K562 (cell line): ENCODE measurements around the gene THAP12. TPM values are rescaled to one million over a fixed set of nuclear protein-coding genes. Genes with fewer than 3 reads are reported as not detected.

Experiments
- ATAC-seq: fragments of 200-7000 bp; cut with Tn5 transposase; 3 replicates; pipeline ENCODE4 v1.9.1; 2020; ENCODE audit warnings: moderate library complexity
- BruUV-seq: library from RNA; stranded (reverse); fragments of 400-500 nt; replicated peaks from 2 replicates; lab custom pipeline; 2021; lab: Mats Ljungman, UMichigan
- CTCF ChIA-PET: fragments of 300-600 bp; formaldehyde crosslinking; extraction: SDS; loops from one replicate; lab custom pipeline; 2021; ENCODE audit warnings: low intra/inter-chr PET ratio; lab: Yijun Ruan, JAX
- POLR2A ChIA-PET: fragments of 300-600, 350-650 bp; sonication (Branson Sonifier 250); formaldehyde crosslinking; extraction: SDS; loops from one replicate; lab custom pipeline; 2021; ENCODE audit warnings: antibody characterized with exemption, inconsistent platforms; lab: Yijun Ruan, JAX
- DNase-seq, 4 experiments: peaks; one replicate each; pipeline versions ENCODE4 v3.0.0 to v3.0.0-alpha.2; 2011 to 2018; ENCODE audit warnings: low spot score in 3 of 4, mixed read lengths in 3 of 4; ENCODE audit errors: extremely low read depth in 1 of 4
- FAIRE-seq: peaks from 2 replicates; lab custom pipeline; 2011; peaks lifted over from hg19 to GRCh38; lab: Jason Lieb, UNC
- H2AFZ ChIP-seq: 2 replicates; pipeline ENCODE4 v1.6.0; 2011; ENCODE audit warnings: low read depth, low read length, control low read depth, inconsistent platforms
- H3K27ac ChIP-seq: fragments of 200-600 bp; 3 replicates; pipeline ENCODE4 v1.8.0; 2011; ENCODE audit warnings: low read depth, mild to moderate bottlenecking, control low read depth, inconsistent platforms, low read length, moderate library complexity, mixed read lengths; ENCODE audit errors: extremely low read depth
- H3K27me3 ChIP-seq, 2 experiments: fragments of 300-600 bp in 1 of 2; 2 replicates in 1 of 2; 3 replicates in 1 of 2; pipeline versions ENCODE4 v1.6.0 to v1.8.0; 2011; ENCODE audit warnings: inconsistent platforms in 2 of 2, low read length in 2 of 2, mild to moderate bottlenecking in 1 of 2, mixed read lengths in 1 of 2, moderate library complexity in 1 of 2; ENCODE audit not compliant: control insufficient read depth in 2 of 2, insufficient read depth in 2 of 2
- H3K36me3 ChIP-seq: fragments of 300-600 bp; 3 replicates; pipeline ENCODE4 v1.8.0; 2011; ENCODE audit warnings: mild to moderate bottlenecking, low read length, inconsistent platforms; ENCODE audit not compliant: control insufficient read depth, insufficient read depth
- H3K4me1 ChIP-seq, 2 experiments: fragments of 200-600 bp in 1 of 2; replicated peaks in 1 of 2; 2 replicates in 1 of 2; 3 replicates in 1 of 2; pipeline versions ENCODE4 v1.5.1 to v1.8.0; 2011; ENCODE audit warnings: inconsistent platforms in 2 of 2, low read length in 2 of 2, mild to moderate bottlenecking in 1 of 2, mixed read lengths in 1 of 2, moderate library complexity in 1 of 2; ENCODE audit not compliant: control insufficient read depth in 2 of 2, insufficient read depth in 2 of 2
- H3K4me2 ChIP-seq: 2 replicates; pipeline ENCODE4 v1.6.1; 2011; ENCODE audit warnings: low read length, control low read depth, inconsistent platforms, mixed read lengths; ENCODE audit not compliant: insufficient read depth
- H3K4me3 ChIP-seq: fragments of 200-600 bp; sonication (generic), shearing (Covaris generic); 2 replicates; pipeline ENCODE4 v1.5.1; 2016; ENCODE audit warnings: control low read depth, inconsistent platforms
- H3K79me2 ChIP-seq: fragments of 200-600 bp; 3 replicates; pipeline ENCODE4 v1.8.0; 2011; ENCODE audit warnings: low read length, inconsistent platforms; ENCODE audit not compliant: control insufficient read depth, insufficient read depth
- H3K9ac ChIP-seq, 2 experiments: 2 replicates each; pipeline versions ENCODE4 v1.6.0 to v1.6.1; 2011; ENCODE audit warnings: low read depth in 2 of 2, low read length in 2 of 2, control low read depth in 1 of 2, inconsistent platforms in 1 of 2, mild to moderate bottlenecking in 1 of 2, mixed read lengths in 1 of 2; ENCODE audit not compliant: insufficient read depth in 1 of 2
- H3K9me1 ChIP-seq: one replicate; pipeline ENCODE4 v1.6.0; 2011; ENCODE audit warnings: inconsistent platforms, mild to moderate bottlenecking, low read length, moderate library complexity; ENCODE audit not compliant: control insufficient read depth, insufficient read depth
- H3K9me3 ChIP-seq: replicated peaks from 2 replicates; pipeline ENCODE4 v1.5.1; 2011; ENCODE audit warnings: low read depth, low read length, inconsistent platforms; ENCODE audit not compliant: control insufficient read depth, insufficient read depth
- H4K20me1 ChIP-seq: replicated peaks from 2 replicates; pipeline ENCODE4 v1.6.1; 2011; ENCODE audit warnings: low read length, inconsistent platforms, mixed read lengths; ENCODE audit not compliant: control insufficient read depth, insufficient read depth
- CHD4 ChIP-seq: fragments of 200-600 bp; sonication (generic); IDR thresholded peaks from 3 replicates; pipeline ENCODE4 v1.6.1; 2012; ENCODE audit warnings: low read depth, mild to moderate bottlenecking, mixed read lengths, low read length, inconsistent platforms; ENCODE audit not compliant: insufficient read depth, insufficient replicate concordance, poor library complexity, severe bottlenecking
- COPS2 ChIP-seq: fragments of 450-650 bp; conservative IDR thresholded peaks from 2 replicates; pipeline ENCODE4 v1.6.1; 2016; ENCODE audit warnings: mild to moderate bottlenecking, moderate library complexity
- EHMT2 ChIP-seq: fragments of 450-650 bp; IDR thresholded peaks from 2 replicates; pipeline ENCODE4 v1.6.1; 2018; ENCODE audit warnings: antibody characterized with exemption
- HOXB6 ChIP-seq: fragments of 250-450 bp; sonication (Bioruptor Pico); IDR thresholded peaks from 2 replicates; pipeline ENCODE4 v1.5.1; 2022; ENCODE audit warnings: mild to moderate bottlenecking, borderline replicate concordance
- L3MBTL2 ChIP-seq: fragments of 450-650 bp; IDR thresholded peaks from 2 replicates; pipeline ENCODE4 v1.6.1; 2016; ENCODE audit warnings: mild to moderate bottlenecking, moderate library complexity
- PPARD ChIP-seq: fragments of 250-450 bp; sonication (Bioruptor Pico); IDR thresholded peaks from 2 replicates; pipeline ENCODE4 v1.8.0; 2022; ENCODE audit warnings: inconsistent platforms, mild to moderate bottlenecking, moderate library complexity
- SRSF7 ChIP-seq: fragments of 200-400 bp; formaldehyde crosslinking; optimal IDR thresholded peaks from 2 replicates; pipeline ENCODE3; 2017; ENCODE audit warnings: mild to moderate bottlenecking, low read depth, low read length
- ZNF253 ChIP-seq: fragments of 250-450 bp; sonication (Bioruptor Pico); conservative IDR thresholded peaks from 2 replicates; pipeline ENCODE4 v1.6.1; 2021; ENCODE audit warnings: mild to moderate bottlenecking
- ZNF263 ChIP-seq: sonication (generic); formaldehyde crosslinking; IDR thresholded peaks from 2 replicates; pipeline ENCODE4 v1.8.0; 2022; ENCODE audit warnings: mild to moderate bottlenecking, missing genetic modification reagents, borderline replicate concordance
- ZNF354B ChIP-seq: fragments of 250-450 bp; sonication (Bioruptor Pico); IDR thresholded peaks from 2 replicates; pipeline ENCODE4 v1.4.0; 2020
- ZNF699 ChIP-seq: fragments of 250-450 bp; sonication (Bioruptor Pico); IDR thresholded peaks from 2 replicates; pipeline ENCODE4 v1.8.0; 2021; ENCODE audit warnings: mild to moderate bottlenecking, moderate library complexity; ENCODE audit not compliant: insufficient replicate concordance
- WGBS: fragments of 100-300 bp; shearing (Covaris generic); methylation state at CpG from one replicate; pipeline ENCODE4 v1.1.6; 2016; ENCODE audit warnings: low coverage, mixed read lengths; ENCODE audit not compliant: insufficient coverage; ENCODE audit errors: missing lambda C conversion rate; 5-methylcytosine and 5-hydroxymethylcytosine counted together
- in situ Hi-C: fragments of 300-500 bp; cut with MboI; formaldehyde crosslinking; loops from 4 replicates; pipeline ENCODE4 v1.15.0; 2018; ENCODE audit warnings: inconsistent platforms, mixed read lengths
- intact Hi-C: fragments of 100-400 bp; cut with micrococcal nuclease; formaldehyde crosslinking; loops from 2 replicates; pipeline ENCODE4 v1.14.2; 2022
- polyA plus RNA-seq, 8 experiments: library from polyadenylated mRNA; depleted of rRNA in 4 of 8; stranded (reverse) in 5 of 8; unstranded in 3 of 8; fragments of >200 nt; fragmentation: Nextera tagmentation in 2 of 8; fragmentation: Illumina TruSeq in 1 of 8; extraction: Ambion mirVana in 2 of 8; extraction: Trizol in 1 of 8; gene quantifications; 2 replicates each; pipeline versions ENCODE4 v1.2.1 to v1.2.3, GENCODE V29; 2011 to 2014; ENCODE audit warnings: inconsistent platforms in 1 of 8, missing spikeins in 1 of 8
- total RNA-seq, 7 experiments: library from RNA; depleted of rRNA in 6 of 7; stranded (reverse); fragments of >200 nt in 6 of 7; fragmentation: Illumina TruSeq in 2 of 7; extraction: Trizol in 2 of 7; gene quantifications; 2 replicates each; pipeline versions ENCODE4 v1.2.1 to v1.2.3, GENCODE V29; 2011 to 2021; ENCODE audit warnings: low replicate concordance in 1 of 7
- TF ChIP-seq, protein P1 (sequence below), 2 experiments: fragments of 450-650 bp; conservative IDR thresholded peaks; 2 replicates each; pipeline ENCODE4 v1.6.1; 2017; ENCODE audit warnings: mild to moderate bottlenecking in 2 of 2, moderate library complexity in 2 of 2
- TF ChIP-seq, protein P2 (sequence below): sonication (generic); formaldehyde crosslinking; IDR thresholded peaks from 2 replicates; pipeline ENCODE4 v1.8.1; 2023; ENCODE audit warnings: mild to moderate bottlenecking, missing genetic modification reagents
- TF ChIP-seq, protein P3 (sequence below): fragments of 450-650 bp; IDR thresholded peaks from 2 replicates; pipeline ENCODE4 v1.6.1; 2016

Gene THAP12
- total and polyA plus RNA-seq, 9 of the 15 experiments (the other 6 are each of a cell fraction or from before 2014, with no cell fraction given): 28.1 to 103 (median 57.8) TPM

DNA sequence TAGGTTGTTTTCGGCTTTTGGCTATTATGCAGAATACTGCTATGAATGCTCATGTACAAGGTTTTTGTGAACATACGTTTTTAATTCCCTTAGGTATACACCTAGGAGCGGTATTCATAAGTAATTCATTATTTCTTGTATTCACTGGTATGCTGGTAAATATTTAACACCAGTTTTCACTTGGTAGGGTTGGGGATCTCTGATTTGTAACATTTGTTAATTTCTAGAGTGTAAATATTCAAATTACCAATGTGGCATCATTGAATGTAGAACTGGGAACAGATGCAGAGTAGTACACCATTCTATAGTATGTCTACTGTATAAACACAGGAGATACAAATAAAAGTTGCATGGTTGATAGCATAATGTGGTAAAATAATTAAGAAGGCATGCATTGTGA is 16.5 kb upstream of the THAP12 start:
- in situ Hi-C loops: no loop called here
- CTCF ChIA-PET: no interaction called here
- H4K20me1 ChIP-seq: no peaks in the 10 kb centered on the region

More for the DNA sequence above, 16.5 kb upstream of the THAP12 start:
- no peaks in the 10 kb centered on the region for H3K4me1 ChIP-seq
- no peaks in the 10 kb centered on the region for H3K36me3 ChIP-seq
- TF ChIP-seq HOXB6 (CRISPR knock-in tag) (no peak), ZNF263 (CRISPR knock-in tag) (no peak), ZNF253 (CRISPR knock-in tag) (no peak), COPS2 (no peak), SRSF7 (no peak), L3MBTL2 (no peak), EHMT2 (no peak), ZNF354B (CRISPR knock-in tag) (no peak), ZNF699 (no peak), CHD4 (no peak), PPARD (CRISPR knock-in tag) (no peak)
- TF ChIP-seq, protein P1, sequence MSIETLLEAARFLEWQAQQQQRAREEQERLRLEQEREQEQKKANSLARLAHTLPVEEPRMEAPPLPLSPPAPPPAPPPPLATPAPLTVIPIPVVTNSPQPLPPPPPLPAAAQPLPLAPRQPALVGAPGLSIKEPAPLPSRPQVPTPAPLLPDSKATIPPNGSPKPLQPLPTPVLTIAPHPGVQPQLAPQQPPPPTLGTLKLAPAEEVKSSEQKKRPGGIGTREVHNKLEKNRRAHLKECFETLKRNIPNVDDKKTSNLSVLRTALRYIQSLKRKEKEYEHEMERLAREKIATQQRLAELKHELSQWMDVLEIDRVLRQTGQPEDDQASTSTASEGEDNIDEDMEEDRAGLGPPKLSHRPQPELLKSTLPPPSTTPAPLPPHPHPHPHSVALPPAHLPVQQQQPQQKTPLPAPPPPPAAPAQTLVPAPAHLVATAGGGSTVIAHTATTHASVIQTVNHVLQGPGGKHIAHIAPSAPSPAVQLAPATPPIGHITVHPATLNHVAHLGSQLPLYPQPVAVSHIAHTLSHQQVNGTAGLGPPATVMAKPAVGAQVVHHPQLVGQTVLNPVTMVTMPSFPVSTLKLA (conservative IDR thresholded peaks at IDR 0.05): no peak
- TF ChIP-seq, protein P2, sequence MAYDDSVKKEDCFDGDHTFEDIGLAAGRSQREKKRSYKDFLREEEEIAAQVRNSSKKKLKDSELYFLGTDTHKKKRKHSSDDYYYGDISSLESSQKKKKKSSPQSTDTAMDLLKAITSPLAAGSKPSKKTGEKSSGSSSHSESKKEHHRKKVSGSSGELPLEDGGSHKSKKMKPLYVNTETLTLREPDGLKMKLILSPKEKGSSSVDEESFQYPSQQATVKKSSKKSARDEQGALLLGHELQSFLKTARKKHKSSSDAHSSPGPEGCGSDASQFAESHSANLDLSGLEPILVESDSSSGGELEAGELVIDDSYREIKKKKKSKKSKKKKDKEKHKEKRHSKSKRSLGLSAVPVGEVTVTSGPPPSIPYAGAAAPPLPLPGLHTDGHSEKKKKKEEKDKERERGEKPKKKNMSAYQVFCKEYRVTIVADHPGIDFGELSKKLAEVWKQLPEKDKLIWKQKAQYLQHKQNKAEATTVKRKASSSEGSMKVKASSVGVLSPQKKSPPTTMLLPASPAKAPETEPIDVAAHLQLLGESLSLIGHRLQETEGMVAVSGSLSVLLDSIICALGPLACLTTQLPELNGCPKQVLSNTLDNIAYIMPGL (CRISPR knock-in tag): no peak
- TF ChIP-seq, protein P3, sequence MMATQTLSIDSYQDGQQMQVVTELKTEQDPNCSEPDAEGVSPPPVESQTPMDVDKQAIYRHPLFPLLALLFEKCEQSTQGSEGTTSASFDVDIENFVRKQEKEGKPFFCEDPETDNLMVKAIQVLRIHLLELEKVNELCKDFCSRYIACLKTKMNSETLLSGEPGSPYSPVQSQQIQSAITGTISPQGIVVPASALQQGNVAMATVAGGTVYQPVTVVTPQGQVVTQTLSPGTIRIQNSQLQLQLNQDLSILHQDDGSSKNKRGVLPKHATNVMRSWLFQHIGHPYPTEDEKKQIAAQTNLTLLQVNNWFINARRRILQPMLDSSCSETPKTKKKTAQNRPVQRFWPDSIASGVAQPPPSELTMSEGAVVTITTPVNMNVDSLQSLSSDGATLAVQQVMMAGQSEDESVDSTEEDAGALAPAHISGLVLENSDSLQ: no peak
- WGBS: 4% methylated on average over 3 of the region's 3 CpGs
- H3K9me1 ChIP-seq: no peaks in the 10 kb centered on the region
- H3K9ac ChIP-seq: no peak overlapping the region
- intact Hi-C loops: no loop called here
- DNase-seq (no peak), FAIRE-seq (no peak), ATAC-seq (no peak)
- H2AFZ ChIP-seq: no peak overlapping the region
- no peak overlapping the region for H3K27ac ChIP-seq
- no TSS peak for BruUV-seq
- H3K79me2 ChIP-seq: no peaks in the 10 kb centered on the region
- POLR2A ChIA-PET: interaction anchor here (1.4 kb wide), 1 partner anchor 10 kb away, joined by 4 read pairs; no protein-coding TSS in a partner anchor
- H3K9me3 ChIP-seq: no peaks in the 10 kb centered on the region
- no peak overlapping the region for H3K4me2 ChIP-seq
- no peak overlapping the region for H3K4me3 ChIP-seq
- H3K27me3 ChIP-seq: peaks cover 2 to 6% of the 10 kb centered on the region in 2 experiments; a peak in 3 of 5 replicates
